ENCODE results near the gene SP140.
"Not testable (repeated sequence)": the region's sequence is repeated elsewhere in the genome, so short reads cannot be mapped to it uniquely, and the experiment has no call there.

The SP140 gene

GRCh38 chr2:230225486-230225885 lies at the start of gene SP140:
TSS of gene SP140 (plus strand) at chr2:230225736. CDS start at chr2:230225845, 109 bp downstream.
- FAIRE-seq: no peak

DNA sequence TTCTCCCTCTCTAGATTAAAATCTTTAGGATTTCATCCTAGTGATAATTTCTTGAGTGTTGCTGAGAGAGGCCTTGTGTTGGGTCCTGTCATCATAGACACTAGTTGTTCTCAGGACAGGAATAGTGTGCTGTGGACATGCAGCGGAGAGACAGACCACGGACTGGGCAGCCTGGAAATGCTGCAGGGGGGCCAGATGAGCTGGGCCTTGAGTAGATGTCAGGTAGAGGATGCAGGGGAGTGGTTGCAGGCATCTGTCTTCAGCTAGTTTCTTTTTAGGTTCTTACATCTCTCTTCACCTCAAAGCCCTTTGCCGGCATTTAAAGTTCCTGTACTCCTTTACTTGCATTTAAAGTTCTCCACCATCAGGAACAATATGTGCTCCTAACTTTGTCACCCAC lies 48.5 kb upstream of the SP140 start:
- no peak for FAIRE-seq

DNA sequence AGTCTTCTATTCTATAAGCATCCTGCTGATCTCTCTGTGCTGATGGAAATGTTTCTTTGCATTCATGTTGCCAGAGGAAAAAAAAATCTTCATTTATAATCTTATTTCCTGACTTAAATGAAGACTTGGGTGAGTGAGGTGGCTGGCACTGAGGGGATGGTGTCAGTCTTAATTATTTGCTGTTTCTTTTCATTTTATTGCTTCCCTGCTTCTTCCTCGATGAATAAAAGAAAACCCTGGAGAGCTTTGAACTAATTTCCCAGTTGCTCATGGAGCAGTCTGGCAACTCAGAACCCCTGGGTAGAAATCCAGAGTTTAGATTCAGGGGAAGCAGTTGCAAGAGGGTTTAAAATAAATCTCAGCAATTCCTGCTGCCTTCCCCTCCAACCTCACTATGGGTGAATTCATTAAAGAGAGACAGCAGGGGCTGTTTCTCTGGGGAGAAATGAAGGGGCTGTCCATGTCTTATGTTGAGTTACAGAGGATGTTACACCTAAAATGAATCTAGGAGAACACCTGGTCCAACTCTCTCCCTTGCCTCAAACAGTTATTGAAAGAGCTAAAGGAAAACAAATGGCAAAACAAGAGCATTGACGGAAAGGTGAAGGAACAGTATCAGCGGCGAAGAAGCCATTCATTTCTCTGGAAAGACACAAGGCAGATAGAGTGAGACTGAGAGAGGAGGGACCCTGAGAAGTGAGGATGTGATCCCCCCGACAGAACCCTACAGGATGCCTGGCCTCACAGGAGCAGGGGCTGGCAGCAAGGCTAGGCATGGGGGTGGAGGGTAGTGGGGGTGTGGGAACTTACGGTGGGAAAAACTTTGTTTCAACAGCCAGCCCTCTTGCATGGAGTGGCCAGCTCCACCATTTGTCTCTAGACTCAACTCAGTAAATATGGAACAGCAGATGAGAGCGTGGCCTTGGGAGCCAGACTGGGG lies 46.7 kb upstream of the SP140 start:
- no peak for FAIRE-seq

DNA sequence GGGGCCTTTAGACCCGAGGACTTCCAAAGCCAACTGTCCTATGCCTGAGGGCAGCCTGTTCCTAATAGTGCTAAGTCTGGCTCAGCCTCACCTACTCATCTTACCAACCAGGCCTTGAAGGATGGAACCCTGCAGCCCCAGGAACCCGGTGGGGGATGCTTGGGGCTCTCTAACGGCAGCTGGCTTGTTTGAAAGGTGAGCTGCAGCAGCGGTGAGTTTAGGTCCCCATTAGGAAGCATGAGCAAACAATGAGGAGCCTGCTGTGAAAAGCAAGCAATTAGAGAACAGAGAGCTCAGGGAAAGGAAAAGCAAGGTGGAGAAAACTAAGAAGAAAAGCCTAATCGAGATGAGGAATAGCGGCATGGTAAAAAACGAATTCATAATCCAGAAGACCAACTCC lies 45.6 kb upstream of the SP140 start:
- FAIRE-seq: no peak

GRCh38 chr2:230181195-230181594 lies 44.3 kb upstream of the SP140 start:
- FAIRE-seq: no peak

DNA sequence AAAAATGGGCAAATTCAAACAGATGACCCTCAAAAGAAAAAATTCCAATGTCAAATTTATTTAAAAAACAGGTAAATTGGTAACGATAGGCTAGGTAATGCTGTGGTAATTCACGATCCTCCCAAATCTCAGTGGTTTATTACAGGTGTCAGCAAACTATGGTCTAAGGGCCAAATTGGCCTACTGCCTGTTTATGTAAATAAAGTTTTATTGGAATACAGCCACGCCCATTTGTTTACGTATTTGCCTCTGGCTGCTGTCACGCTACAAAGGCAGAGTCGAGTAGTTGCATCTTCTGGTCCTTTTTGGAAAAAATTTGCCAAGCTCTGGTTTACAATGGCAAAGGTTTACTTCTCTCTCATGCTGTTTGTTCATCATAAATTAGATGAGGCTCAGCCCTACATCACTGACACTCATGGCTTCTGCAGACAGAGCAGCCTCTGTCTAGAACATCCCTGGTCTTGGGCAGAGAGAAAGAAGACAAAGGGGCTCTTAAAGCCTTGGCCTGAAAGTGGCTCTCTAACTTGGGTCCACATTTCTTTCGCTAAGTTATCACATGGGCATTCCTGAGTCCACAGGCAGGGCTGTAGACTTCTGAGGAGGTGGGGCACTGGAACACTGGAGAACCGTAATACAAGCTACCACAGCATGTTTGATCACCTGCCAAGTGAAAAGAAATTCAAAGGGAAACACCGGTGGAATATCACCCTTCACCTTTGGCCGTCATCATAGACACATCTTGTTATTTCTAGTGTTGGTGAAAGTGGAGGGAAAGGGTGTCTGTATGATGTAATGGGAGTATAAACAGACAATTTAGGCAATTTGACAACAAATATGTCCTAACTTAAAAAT lies 40.6 kb upstream of the SP140 start:
- no peak for FAIRE-seq

DNA sequence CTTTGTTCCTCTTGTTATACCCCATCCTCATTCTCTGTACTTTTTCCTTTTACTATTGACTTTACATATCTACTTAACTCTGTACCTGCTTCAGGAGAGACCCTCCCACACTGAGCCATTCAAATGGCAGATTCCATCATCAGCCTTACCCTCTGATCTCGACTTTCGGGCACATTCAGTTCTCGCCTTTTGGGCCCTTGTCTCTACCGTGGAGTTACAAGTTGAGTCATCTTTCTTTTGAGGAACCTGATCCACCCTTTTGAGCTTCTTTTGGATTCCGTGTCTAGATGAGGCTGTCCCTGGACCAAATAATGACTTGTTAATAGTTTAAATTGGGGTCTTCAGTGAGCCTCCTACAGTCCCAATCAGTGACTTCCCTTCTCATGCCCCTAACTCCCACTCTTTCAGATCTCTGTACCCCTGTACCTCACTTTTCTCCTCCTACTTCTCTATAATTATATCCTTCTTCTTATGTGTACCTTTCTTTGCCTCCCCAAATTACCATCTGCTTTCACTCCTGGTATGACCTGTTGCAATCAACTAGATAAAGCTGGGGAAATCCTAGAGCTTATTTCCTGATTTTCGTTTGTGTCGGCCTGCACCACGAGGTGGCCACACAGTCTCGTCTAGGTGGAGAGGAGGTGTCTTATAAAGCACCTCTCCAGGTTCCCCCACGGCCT lies 23.0 kb upstream of the SP140 start:
- no peak for FAIRE-seq

DNA sequence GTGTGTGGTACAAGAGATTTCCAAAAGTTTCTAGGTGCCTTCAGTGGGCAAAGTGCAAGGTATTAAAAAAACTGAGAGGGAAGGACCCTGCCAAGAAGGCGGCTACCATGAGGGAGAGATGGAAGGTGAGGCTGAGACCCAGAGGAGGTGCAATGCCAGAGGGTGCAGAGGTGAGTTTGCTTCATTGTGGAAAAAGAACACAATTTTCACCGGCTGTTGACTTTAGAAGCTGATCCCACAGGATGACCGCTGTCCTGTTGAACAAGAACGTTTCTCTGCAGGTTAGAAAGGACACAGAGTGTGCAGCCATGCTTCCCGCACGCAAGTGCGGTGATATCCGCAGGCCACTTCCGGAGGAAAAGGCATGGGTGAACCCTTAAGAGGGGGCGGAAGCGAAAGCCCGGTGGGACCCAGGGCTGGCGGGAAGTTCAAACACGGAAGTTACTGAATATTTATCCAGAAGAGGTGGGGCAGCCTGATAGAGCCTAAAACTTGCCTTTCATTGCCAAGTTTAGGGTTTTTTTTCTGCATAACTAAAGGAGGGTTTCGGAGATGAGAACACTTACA lies 22.3 kb upstream of the SP140 start:
- FAIRE-seq: no peak

DNA sequence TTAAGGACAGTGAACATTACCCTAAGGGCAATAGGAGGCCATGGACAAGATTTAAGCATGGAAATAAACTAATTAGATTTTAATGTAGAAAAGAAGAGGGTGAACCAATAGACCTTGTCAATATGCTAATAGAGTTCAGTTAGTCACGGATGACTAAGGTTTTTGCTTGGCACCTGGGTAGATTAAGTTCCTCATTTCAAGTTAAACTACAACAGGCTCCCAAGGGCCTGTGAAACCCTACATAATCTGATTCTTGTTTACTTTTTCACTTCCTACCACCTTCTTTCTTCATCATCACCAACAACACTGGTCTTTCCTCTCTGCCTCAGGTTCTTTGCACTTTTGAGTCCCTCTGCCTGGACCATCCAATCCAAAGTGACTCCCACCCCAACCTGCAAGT lies 20.5 kb upstream of the SP140 start:
- no peak for FAIRE-seq

DNA sequence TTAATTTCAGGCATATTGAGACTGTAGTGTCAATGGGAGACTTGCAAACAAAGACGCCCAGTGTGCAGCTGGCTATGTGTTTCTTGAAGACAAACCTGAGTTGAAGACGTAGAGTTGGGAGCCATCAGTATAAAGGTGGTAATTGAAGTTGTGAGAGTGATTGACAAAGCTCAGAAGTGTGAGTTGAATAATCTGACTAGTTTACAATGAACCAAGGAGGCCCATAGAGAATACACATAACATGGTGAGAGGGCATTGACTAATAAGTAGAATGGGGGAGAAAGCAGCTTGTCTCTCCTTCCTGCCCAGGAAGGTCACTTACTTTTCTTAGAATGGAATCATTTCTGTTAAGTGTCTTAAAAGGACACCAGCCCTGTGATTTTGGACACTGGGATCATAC lies 19.8 kb upstream of the SP140 start:
- FAIRE-seq: no peak

DNA sequence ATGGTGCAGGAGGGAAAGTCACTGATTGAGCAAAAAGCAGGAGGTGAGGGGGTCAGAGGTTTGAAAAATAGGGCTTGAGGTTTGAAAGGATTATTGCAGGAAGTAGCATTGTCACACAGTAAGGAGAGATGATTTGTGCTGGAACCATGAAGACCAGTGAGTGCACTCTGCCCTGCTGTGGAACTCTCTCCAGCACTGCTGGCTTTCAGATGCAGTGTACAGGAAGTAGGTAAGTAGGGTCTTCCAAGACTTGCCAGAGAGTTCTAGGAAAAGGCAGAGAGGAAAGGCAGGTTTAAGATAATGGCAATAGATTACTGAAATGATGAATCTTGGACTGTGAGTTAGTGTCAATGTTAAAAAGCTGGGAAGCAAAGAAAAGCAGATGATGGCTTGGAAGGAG lies 17.0 kb upstream of the SP140 start:
- FAIRE-seq: no peak

DNA sequence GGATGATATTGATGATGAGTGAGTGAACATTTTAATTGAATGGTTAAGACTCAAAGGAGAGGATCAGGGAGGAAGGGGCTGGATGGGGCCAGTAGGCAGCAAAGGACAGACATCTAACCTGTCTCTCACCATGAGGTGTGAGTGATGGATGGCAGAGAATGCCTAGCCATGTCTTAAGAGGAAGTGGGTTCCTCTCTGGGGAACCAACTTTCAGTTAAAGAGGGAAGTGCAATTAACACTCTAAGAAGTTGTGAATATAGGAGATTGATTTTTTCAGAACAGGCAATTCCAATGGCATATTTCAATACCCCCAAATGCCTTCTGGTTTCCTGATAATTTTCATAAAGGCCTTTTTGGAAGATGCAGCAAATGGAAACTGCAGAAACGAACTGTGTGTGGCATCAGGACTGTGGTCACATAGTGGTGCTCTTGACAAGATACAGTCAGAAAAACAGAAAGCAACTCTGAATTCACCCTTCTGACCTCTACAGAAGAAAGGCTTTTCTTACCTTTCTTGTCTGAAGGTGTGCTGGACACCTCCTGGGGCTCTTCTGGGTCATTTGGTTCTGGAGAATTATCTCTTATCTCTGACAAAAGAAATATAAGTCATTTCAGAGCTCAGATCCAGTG lies 16.0 kb upstream of the SP140 start:
- FAIRE-seq: no peak

GRCh38 chr2:230216489-230216888 lies 9.0 kb upstream of the SP140 start:
- no peak for FAIRE-seq

GRCh38 chr2:230217424-230217823 lies 8.1 kb upstream of the SP140 start:
- no peak for FAIRE-seq

DNA sequence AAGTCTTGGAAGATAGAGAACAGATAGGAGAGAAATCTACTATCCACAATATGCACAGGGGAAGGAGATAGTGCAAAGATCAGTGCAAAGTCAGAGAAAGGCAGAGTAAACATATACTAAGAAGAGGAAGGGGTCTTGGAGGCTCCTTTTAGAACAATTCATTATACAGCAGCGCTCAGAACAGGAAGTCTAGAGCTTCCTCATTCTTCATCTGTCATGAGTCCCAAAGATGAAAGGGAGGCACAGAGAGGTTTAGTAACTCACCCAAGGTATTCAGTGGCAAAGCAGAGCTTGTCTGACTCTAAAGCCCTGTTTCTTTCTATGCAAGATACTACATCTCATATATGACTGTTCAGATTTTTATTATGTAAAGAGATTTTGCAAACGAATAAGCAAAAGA lies 7.1 kb upstream of the SP140 start:
- FAIRE-seq: no peak

DNA sequence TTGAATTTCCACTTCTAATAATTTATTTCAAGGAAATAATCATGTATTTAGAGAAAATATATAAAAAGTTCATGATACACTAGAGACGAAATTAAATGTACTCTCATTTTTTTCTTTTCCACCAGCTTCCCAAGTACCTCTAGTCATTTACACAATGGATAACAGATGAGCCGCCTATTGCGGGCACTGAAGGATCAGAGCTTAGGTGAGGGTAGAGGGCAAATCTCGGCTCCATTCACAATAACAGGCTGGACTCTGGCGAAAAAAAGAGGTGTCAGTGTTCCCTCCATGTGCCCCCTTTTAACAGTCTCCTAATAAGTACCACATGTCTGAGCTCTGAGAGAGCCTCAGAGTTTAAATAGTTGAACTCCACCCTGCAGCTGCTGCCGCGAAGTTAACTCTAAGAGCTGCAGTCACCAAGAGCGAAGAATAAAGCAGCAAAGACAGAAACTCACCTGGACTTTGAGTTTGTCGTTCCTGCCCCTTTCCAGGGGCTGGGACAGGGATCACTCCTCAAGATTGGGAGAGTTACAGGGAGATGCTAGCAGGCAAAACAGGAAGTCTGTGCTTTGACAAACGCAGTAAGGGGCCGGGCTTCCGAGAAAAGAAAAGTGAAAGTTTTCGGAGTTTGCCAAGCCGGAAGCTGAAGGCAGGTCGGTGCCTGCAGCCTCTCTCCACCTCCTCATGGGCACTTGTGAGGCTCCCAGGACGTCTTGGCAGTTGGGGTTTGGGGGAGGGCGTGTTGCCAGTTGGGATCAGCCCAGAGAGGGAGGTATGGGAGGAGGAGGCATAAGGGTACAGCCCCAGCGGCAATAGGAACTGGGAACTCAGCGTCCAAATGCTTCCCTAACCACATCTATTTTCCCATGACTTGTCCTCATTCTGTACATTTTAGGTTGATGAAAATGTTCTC lies 5.9 kb upstream of the SP140 start, which contains the start of gene SP110:
SP110 (minus strand) TSS at position 566 of the 913 bp plus-strand sequence. CDS start 3,057 bp downstream, outside the sequence.
- FAIRE-seq: no peak

DNA sequence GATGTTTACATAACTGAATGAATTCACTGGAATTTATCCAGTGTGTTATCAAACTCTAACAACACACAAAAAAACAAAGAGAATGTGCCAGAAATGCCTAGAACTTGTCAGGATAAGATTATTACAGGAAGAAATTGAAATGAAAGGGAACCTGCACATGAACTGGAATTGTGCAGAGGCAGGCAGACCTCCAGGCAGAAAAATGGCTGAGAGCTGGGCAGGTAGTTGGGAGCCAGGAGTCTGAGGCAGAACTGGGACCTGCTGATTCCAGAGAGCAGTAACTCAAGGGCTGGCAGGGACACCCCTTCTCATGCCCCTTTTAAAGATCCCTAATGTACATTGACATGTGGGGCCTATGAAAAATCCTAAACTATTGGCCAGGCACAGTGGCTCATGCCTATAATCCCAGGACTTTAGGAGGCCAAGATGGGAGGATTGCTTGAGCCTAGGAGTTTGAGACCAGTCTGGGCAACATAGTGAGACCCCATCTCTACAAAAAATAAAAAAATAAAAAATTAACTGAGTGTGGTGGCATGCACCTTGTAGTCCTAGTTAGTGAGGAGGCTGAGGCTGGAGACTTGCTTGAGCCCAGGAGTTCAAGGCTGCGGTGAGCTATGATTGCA lies 5.1 kb upstream of the SP140 start:
- no peak for FAIRE-seq

- FAIRE-seq: no peak
These were observed 4.0 kb upstream of the SP140 start for GRCh38 chr2:230221493-230221892.

- not testable (repeated sequence) for FAIRE-seq
These were observed 2.7 kb upstream of the SP140 start for GRCh38 chr2:230222829-230223228.

DNA sequence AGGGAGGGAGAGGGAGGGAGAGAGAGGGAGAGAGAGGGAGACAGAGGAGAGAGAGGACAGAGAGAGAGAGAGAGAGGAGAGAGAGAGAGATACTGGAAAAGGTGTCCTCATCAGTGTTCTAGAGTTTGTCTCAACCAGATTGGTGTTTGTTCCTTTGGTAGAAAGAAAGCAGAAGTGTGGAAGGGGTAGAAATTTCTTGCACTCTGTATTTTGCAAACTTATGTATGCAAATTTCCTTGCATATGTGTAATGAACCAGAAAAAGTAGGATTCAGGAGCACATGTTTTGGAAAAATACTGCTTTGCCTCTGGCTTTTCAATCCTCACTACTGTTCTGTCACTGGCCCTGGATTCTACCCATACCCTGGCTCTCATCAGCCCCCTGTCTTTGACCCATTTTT lies 1.1 kb upstream of the SP140 start:
- no peak for FAIRE-seq
